ENCODE data around the gene TTC21B. TPM values are rescaled to one million over a fixed set of nuclear protein-coding genes. Genes with fewer than 3 reads are reported as not detected.

The TTC21B gene
- total and polyA plus RNA-seq, 2 experiments from 2014 or later = 5.7 to 24.3 TPM

DNA sequence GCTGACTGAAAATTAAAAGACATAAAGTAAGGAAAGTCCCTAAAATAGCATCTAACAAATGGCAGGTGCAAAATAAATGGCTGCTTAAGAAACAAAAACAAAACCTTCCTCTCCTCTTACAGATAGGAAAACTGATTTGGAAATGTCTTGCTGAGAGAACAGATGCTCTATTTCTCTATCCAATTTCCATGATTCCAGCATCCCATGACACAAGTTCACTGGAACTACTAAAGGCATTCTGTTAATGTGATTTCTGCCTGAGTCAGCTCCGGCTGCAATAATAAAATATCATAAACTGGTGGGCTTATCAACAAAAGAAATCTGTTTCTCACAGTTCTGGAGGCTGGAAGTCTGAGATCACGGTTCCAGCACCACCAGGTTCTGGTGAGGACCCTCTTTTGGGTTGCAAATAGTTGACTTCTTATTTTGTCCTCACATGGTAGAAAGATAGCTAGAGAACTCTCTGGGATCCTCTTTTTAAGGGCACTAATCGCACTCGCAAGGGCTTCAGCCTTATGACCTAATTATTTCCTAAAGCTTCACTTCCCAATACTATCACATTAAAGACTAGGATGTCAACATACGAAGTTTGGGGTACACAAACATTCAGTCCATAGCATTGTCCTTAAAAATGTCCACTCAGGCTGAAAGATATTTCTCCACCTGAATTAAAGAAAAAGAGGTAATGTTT is 81.3 kb downstream of the TTC21B start:
- TF ChIP-seq, protein P1, sequence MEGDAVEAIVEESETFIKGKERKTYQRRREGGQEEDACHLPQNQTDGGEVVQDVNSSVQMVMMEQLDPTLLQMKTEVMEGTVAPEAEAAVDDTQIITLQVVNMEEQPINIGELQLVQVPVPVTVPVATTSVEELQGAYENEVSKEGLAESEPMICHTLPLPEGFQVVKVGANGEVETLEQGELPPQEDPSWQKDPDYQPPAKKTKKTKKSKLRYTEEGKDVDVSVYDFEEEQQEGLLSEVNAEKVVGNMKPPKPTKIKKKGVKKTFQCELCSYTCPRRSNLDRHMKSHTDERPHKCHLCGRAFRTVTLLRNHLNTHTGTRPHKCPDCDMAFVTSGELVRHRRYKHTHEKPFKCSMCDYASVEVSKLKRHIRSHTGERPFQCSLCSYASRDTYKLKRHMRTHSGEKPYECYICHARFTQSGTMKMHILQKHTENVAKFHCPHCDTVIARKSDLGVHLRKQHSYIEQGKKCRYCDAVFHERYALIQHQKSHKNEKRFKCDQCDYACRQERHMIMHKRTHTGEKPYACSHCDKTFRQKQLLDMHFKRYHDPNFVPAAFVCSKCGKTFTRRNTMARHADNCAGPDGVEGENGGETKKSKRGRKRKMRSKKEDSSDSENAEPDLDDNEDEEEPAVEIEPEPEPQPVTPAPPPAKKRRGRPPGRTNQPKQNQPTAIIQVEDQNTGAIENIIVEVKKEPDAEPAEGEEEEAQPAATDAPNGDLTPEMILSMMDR (IDR thresholded peaks at IDR 0.05; ENCODE audit: poor library complexity) = no peak
- TF ChIP-seq EZH2 (IDR thresholded peaks at IDR 0.05; ENCODE audit: borderline replicate concordance) = no peak
- no peak for TF ChIP-seq EZH2phosphoT487 (IDR thresholded peaks at IDR 0.05; ENCODE audit: low read depth, severe bottlenecking, unreplicated experiment)
- no peak overlapping the region for H3K4me2 ChIP-seq
- 95% methylated on average over 5 of the region's 5 CpGs for WGBS (ENCODE audit: low lambda C conversion rate, missing lambda C conversion rate)

DNA sequence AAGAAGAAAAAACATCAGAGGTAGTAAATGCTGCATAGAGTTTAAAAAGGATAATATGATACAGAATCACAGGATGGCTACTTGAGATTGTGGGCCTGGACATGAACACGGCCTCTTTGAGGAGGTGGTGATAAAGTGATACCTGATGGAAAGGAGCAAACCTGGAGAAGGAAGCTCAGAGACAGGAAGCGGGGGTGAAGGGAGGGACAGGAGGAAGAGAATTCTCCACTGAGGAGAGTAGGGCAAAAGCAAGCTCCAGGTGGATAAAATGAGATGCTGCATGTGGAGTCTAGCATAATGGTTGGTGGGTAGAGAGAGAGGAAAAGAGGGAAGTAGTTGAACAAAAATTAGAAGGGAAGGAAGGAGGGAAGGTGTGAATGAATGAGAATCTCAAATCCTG is 82.6 kb downstream of the TTC21B start:
- Histone ChIP-seq H4K20me1 (ENCODE audit: insufficient read depth, poor library complexity, severe bottlenecking) (no peaks in the 10 kb centered on the region), H3K4me2 (no peak overlapping the region)
- 90% methylated on average over 2 of the region's 2 CpGs for WGBS (ENCODE audit: low lambda C conversion rate, missing lambda C conversion rate)

More for the DNA sequence above, 81.3 kb downstream of the TTC21B start:
- H3K36me3 ChIP-seq (replicated peaks; ENCODE audit: insufficient read depth, low read depth) = no peaks in the 10 kb centered on the region
- no peak overlapping the region for H3K27ac ChIP-seq
- no peaks in the 10 kb centered on the region for H3K27me3 ChIP-seq
- H3K9me2 ChIP-seq (replicated peaks; ENCODE audit: insufficient read depth) = no peaks in the 10 kb centered on the region
- H2AFZ ChIP-seq = no peak overlapping the region
- no peaks in the 10 kb centered on the region for H3K79me2 ChIP-seq
- no peak overlapping the region for H3K4me3 ChIP-seq
- DNase-seq (ENCODE audit: low spot score) = no peak
- no peaks in the 10 kb centered on the region for H3K9me3 ChIP-seq (ENCODE audit: low read depth)
- H3K4me1 ChIP-seq (ENCODE audit: insufficient read depth) = no peaks in the 10 kb centered on the region
- no peaks in the 10 kb centered on the region for H4K20me1 ChIP-seq (ENCODE audit: insufficient read depth, poor library complexity, severe bottlenecking)

DNA sequence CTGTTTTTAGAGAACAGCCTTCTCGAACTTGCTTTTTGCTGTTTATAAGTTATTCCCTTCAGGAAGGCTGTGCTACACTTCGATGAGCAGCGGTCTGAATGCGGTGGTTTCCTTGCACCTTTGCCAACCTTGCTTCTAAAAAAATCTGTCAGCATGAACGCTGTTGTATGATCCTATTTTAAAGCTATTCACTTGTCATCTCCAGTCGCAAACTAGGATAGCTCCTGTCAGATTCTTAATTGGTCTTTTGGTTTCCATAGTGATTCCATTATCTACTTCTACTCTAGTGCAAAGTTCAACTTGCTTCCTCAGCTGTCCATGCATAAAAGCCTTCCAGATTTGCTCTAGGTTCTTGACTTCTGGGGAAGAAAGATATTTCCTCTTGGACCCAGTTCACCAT is 83.2 kb downstream of the TTC21B start:
- 84% methylated on average over 6 of the region's 6 CpGs for WGBS (ENCODE audit: low lambda C conversion rate, missing lambda C conversion rate)
- Histone ChIP-seq H3K79me2 (no peaks in the 10 kb centered on the region), H3K4me3 (no peak overlapping the region), H3K9me2 (replicated peaks; ENCODE audit: insufficient read depth) (no peaks in the 10 kb centered on the region), H3K27me3 (no peaks in the 10 kb centered on the region), H3K9me3 (ENCODE audit: low read depth) (no peaks in the 10 kb centered on the region), H2AFZ (no peak overlapping the region), H3K4me2 (no peak overlapping the region), H3K36me3 (replicated peaks; ENCODE audit: insufficient read depth, low read depth) (no peaks in the 10 kb centered on the region), H3K27ac (no peak overlapping the region), H4K20me1 (ENCODE audit: insufficient read depth, poor library complexity, severe bottlenecking) (no peaks in the 10 kb centered on the region), H3K4me1 (ENCODE audit: insufficient read depth) (no peaks in the 10 kb centered on the region)
- no peak for TF ChIP-seq EZH2 (IDR thresholded peaks at IDR 0.05; ENCODE audit: borderline replicate concordance)
- no peak for TF ChIP-seq EZH2phosphoT487 (IDR thresholded peaks at IDR 0.05; ENCODE audit: low read depth, severe bottlenecking, unreplicated experiment)
- TF ChIP-seq, protein P1 (IDR thresholded peaks at IDR 0.05; ENCODE audit: poor library complexity) = no peak
- DNase-seq (ENCODE audit: low spot score) = no peak

More for the DNA sequence above, 82.6 kb downstream of the TTC21B start:
- Histone ChIP-seq H3K27me3 (no peaks in the 10 kb centered on the region), H3K36me3 (replicated peaks; ENCODE audit: insufficient read depth, low read depth) (no peaks in the 10 kb centered on the region), H3K27ac (peak overlapping the region; percentile 15), H3K4me3 (no peak overlapping the region), H3K79me2 (no peaks in the 10 kb centered on the region), H3K9me2 (replicated peaks; ENCODE audit: insufficient read depth) (no peaks in the 10 kb centered on the region), H2AFZ (no peak overlapping the region), H3K9me3 (ENCODE audit: low read depth) (no peaks in the 10 kb centered on the region), H3K4me1 (ENCODE audit: insufficient read depth) (no peaks in the 10 kb centered on the region)
- TF ChIP-seq EZH2phosphoT487 (IDR thresholded peaks at IDR 0.05; ENCODE audit: low read depth, severe bottlenecking, unreplicated experiment) (no peak), EZH2 (IDR thresholded peaks at IDR 0.05; ENCODE audit: borderline replicate concordance) (no peak)
- TF ChIP-seq, protein P1 (IDR thresholded peaks at IDR 0.05; ENCODE audit: poor library complexity) = no peak
- DNase-seq (ENCODE audit: low spot score) = no peak
